Panc1 (cell line): ENCODE data around the gene OPTN. TPM values are rescaled to one million over a fixed set of nuclear protein-coding genes. Genes with fewer than 3 reads are reported as not detected.

Experiments used
- ATAC-seq: fragments of 200-7000 bp; cut with Tn5 transposase; 2 replicates; pipeline ENCODE4 v1.9.1; 2020; ENCODE audit warnings: mild to moderate bottlenecking, moderate library complexity
- BruUV-seq: library from RNA; stranded (reverse); fragments of 400-500 nt; replicated peaks from 2 replicates; lab custom pipeline; 2021; lab: Mats Ljungman, UMichigan
- CTCF ChIA-PET: fragments of 300-600 bp; sonication (Branson Sonifier 250); formaldehyde crosslinking; loops from one replicate; lab custom pipeline; 2022; ENCODE audit warnings: antibody characterized with exemption; lab: Charles Lee
- POLR2A ChIA-PET: fragments of 300-600 bp; sonication (Branson Sonifier 250); formaldehyde crosslinking; loops from one replicate; lab custom pipeline; 2022; ENCODE audit warnings: antibody characterized with exemption; lab: Charles Lee
- DNase-seq: peaks from one replicate; pipeline ENCODE4 v3.0.0-alpha.2; 2010; ENCODE audit warnings: low read depth, low spot score
- H3K27ac ChIP-seq: 2 replicates; pipeline ENCODE4 v1.5.1; 2011; ENCODE audit warnings: mild to moderate bottlenecking, low read length, inconsistent platforms
- H3K27me3 ChIP-seq: fragments of 200-500 bp; sonication (Bioruptor generic); 2 replicates; pipeline ENCODE4 v1.6.0; 2014; ENCODE audit warnings: low read length, inconsistent platforms; ENCODE audit not compliant: control insufficient read depth, insufficient read depth
- H3K36me3 ChIP-seq: fragments of 200-500 bp; sonication (Bioruptor generic); 2 replicates; pipeline ENCODE4 v1.5.1; 2014; ENCODE audit warnings: inconsistent platforms, mild to moderate bottlenecking, low read length, moderate library complexity; ENCODE audit not compliant: control insufficient read depth, insufficient read depth
- H3K4me1 ChIP-seq: 2 replicates; pipeline ENCODE4 v1.5.1; 2011; ENCODE audit warnings: inconsistent platforms, mild to moderate bottlenecking, low read length, moderate library complexity; ENCODE audit not compliant: control insufficient read depth, insufficient read depth
- H3K4me3 ChIP-seq, 2 experiments: 2 replicates each; pipeline ENCODE4 v1.5.1; 2011 to 2012; ENCODE audit warnings: low read depth in 2 of 2, low read length in 2 of 2, mild to moderate bottlenecking in 2 of 2, inconsistent platforms in 1 of 2, moderate library complexity in 1 of 2
- H3K9me3 ChIP-seq: fragments of 200-500 bp; sonication (Bioruptor generic); 2 replicates; pipeline ENCODE4 v1.5.1; 2014; ENCODE audit warnings: low read depth, mild to moderate bottlenecking, inconsistent platforms, low read length, moderate library complexity; ENCODE audit not compliant: control insufficient read depth, insufficient read depth
- POLR2AphosphoS5 ChIP-seq: IDR thresholded peaks from 2 replicates; pipeline ENCODE4 v1.6.1; 2012; ENCODE audit warnings: mild to moderate bottlenecking, low read depth, low read length, moderate library complexity
- SIN3A ChIP-seq: IDR thresholded peaks from 2 replicates; pipeline ENCODE4 v1.6.1; 2012; ENCODE audit warnings: low read depth, mild to moderate bottlenecking, low read length, moderate library complexity, borderline replicate concordance; ENCODE audit not compliant: insufficient read depth
- TCF7L2 ChIP-seq: IDR thresholded peaks from 2 replicates; pipeline ENCODE4 v1.6.1; 2011; ENCODE audit warnings: mild to moderate bottlenecking, low read depth, low read length, inconsistent platforms
- in situ Hi-C: cut with HindIII; loops from 2 replicates; pipeline ENCODE4 v1.10.0; 2016; ENCODE audit warnings: low sequenced_read_pairs, low pct_unique_long_range_greater_than_20kb
- intact Hi-C: fragments of 100-400 bp; cut with micrococcal nuclease; formaldehyde crosslinking; loops from one replicate; pipeline ENCODE4 v1.10.0; 2022; ENCODE audit not compliant: unreplicated experiment
- total RNA-seq: library from RNA; stranded (reverse); gene quantifications from one replicate; pipeline ENCODE4 v1.2.1, GENCODE V29; 2021; ENCODE audit not compliant: unreplicated experiment
- TF ChIP-seq, protein P1 (sequence below), 2 experiments: IDR thresholded peaks; 2 replicates each; pipeline ENCODE4 v1.6.1; 2011 to 2012; ENCODE audit warnings: low read depth in 2 of 2, control low read depth in 1 of 2, low read length in 1 of 2, mild to moderate bottlenecking in 1 of 2, moderate library complexity in 1 of 2; ENCODE audit not compliant: insufficient read depth in 1 of 2
- TF ChIP-seq, protein P2 (sequence below): fragments of 450-650 bp; IDR thresholded peaks from 2 replicates; pipeline ENCODE4 v1.5.1; 2017; ENCODE audit warnings: mild to moderate bottlenecking

Gene OPTN
- total RNA-seq, 1 experiment from 2014 or later = 66.8 TPM

DNA sequence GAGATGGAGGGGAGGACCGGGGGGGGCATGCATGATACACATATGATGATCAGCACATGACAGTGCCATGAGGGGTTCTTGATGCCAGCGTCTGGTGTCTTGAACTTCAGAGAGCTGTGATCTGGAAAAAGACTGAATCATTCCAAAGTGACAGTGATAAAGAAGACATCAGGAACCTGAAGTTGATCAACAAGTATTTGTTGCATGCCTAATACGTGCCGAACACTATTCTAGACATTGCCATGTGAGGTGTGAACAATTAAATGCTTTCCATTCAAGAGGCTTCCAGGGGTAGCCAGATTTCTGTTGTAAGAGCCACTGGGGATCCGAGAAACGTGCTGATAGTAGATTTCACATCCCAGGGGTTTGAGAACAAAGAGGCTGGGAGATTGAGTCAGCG is 67.6 kb downstream of the OPTN start:
- in situ Hi-C loops = no loop called here
- intact Hi-C loops = no loop called here
- Histone ChIP-seq H3K27ac (no peak overlapping the region), H3K9me3 (no peaks in the 10 kb centered on the region), H3K36me3 (peaks cover 3% of the 10 kb centered on the region), H3K4me1 (no peaks in the 10 kb centered on the region), H3K27me3 (no peaks in the 10 kb centered on the region), H3K4me3 (no peak overlapping the region)
- POLR2A ChIA-PET = no interaction called here
- TF ChIP-seq, protein P1, sequence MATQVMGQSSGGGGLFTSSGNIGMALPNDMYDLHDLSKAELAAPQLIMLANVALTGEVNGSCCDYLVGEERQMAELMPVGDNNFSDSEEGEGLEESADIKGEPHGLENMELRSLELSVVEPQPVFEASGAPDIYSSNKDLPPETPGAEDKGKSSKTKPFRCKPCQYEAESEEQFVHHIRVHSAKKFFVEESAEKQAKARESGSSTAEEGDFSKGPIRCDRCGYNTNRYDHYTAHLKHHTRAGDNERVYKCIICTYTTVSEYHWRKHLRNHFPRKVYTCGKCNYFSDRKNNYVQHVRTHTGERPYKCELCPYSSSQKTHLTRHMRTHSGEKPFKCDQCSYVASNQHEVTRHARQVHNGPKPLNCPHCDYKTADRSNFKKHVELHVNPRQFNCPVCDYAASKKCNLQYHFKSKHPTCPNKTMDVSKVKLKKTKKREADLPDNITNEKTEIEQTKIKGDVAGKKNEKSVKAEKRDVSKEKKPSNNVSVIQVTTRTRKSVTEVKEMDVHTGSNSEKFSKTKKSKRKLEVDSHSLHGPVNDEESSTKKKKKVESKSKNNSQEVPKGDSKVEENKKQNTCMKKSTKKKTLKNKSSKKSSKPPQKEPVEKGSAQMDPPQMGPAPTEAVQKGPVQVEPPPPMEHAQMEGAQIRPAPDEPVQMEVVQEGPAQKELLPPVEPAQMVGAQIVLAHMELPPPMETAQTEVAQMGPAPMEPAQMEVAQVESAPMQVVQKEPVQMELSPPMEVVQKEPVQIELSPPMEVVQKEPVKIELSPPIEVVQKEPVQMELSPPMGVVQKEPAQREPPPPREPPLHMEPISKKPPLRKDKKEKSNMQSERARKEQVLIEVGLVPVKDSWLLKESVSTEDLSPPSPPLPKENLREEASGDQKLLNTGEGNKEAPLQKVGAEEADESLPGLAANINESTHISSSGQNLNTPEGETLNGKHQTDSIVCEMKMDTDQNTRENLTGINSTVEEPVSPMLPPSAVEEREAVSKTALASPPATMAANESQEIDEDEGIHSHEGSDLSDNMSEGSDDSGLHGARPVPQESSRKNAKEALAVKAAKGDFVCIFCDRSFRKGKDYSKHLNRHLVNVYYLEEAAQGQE (IDR thresholded peaks at IDR 0.05; ENCODE audit: insufficient read depth in 1 of 2, low read depth in 2 of 2, low read length in 1 of 2) = no peak
- TF ChIP-seq, protein P2, sequence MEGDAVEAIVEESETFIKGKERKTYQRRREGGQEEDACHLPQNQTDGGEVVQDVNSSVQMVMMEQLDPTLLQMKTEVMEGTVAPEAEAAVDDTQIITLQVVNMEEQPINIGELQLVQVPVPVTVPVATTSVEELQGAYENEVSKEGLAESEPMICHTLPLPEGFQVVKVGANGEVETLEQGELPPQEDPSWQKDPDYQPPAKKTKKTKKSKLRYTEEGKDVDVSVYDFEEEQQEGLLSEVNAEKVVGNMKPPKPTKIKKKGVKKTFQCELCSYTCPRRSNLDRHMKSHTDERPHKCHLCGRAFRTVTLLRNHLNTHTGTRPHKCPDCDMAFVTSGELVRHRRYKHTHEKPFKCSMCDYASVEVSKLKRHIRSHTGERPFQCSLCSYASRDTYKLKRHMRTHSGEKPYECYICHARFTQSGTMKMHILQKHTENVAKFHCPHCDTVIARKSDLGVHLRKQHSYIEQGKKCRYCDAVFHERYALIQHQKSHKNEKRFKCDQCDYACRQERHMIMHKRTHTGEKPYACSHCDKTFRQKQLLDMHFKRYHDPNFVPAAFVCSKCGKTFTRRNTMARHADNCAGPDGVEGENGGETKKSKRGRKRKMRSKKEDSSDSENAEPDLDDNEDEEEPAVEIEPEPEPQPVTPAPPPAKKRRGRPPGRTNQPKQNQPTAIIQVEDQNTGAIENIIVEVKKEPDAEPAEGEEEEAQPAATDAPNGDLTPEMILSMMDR = no peak
- no peak for TF ChIP-seq TCF7L2
- DNase-seq (no peak), ATAC-seq (no peak)
- no TSS peak for BruUV-seq
- CTCF ChIA-PET = no interaction called here

DNA sequence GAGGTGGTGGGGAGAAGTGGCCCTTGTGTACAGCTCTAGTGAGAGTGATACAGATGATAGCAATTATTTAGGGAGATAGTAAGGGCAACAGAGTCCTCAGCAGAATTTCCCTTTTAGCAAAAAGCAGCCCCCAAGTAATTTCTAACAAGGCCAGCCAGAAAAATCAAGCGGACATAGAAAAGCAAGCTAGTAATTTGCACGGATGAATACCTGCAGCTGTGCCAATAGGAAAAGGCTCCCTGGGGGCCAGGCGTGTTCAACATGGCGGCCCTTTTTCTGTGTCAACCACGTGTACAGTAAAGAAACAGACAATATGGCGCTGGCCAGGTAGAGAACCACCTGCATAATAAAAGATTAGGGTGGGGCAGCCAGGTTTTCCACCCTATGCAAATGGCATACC is 68.8 kb downstream of the OPTN start:
- Histone ChIP-seq H3K4me1 (no peaks in the 10 kb centered on the region), H3K27ac (no peak overlapping the region), H3K9me3 (no peaks in the 10 kb centered on the region), H3K36me3 (peaks cover 3% of the 10 kb centered on the region), H3K4me3 (no peak overlapping the region), H3K27me3 (no peaks in the 10 kb centered on the region)
- TF ChIP-seq, protein P1 (IDR thresholded peaks at IDR 0.05; ENCODE audit: insufficient read depth in 1 of 2, low read depth in 2 of 2, low read length in 1 of 2) = no peak
- TF ChIP-seq TCF7L2 (no peak), POLR2AphosphoS5 (no peak), SIN3A (no peak)
- TF ChIP-seq, protein P2 = no peak
- intact Hi-C loops (no loop called here), in situ Hi-C loops (no loop called here)
- ATAC-seq (no peak), DNase-seq (no peak)
- BruUV-seq = no TSS peak
- CTCF ChIA-PET = no interaction called here
- POLR2A ChIA-PET = no interaction called here
